ENCODE measurements around the gene LYRM7.

LYRM7 gene

DNA sequence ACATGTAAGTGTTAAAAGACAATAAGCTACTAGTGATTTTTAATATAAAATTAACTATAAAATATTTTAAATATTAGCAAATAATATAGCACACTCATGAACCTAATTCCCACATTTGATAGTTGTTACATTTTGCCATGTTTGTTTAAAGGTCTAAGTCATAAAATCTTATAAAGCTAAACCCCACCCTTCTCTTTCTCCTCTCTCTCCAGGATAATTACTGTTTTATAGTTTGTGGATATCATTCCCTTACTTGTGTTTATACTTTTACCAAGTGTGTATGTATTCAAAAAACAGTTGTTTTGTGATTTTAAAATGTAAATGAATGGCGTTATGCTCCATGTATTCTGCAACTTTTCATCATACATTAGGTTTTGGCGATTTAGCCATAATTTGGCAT lies 34.2 kb downstream of the LYRM7 start:
- ChIA-PET POLR2A (no interaction called here), CTCF (no interaction called here)
- no peaks in the 10 kb centered on the region for H3K9me3 ChIP-seq (ENCODE audit: control insufficient read depth, insufficient read depth, low read depth, low read length)
- peaks cover 0 to 3% of the 10 kb centered on the region in 2 experiments; a peak in 1 of 3 replicates for H3K36me3 ChIP-seq (ENCODE audit: control insufficient read depth in 2 of 2, insufficient read depth in 1 of 2, low read length in 2 of 2)
- H3K4me1 ChIP-seq (ENCODE audit: control insufficient read depth, insufficient read depth, low read length), result peaks cover 3% of the 10 kb centered on the region; the same call in 1 of the 2 replicates
- TF ChIP-seq, protein P1, sequence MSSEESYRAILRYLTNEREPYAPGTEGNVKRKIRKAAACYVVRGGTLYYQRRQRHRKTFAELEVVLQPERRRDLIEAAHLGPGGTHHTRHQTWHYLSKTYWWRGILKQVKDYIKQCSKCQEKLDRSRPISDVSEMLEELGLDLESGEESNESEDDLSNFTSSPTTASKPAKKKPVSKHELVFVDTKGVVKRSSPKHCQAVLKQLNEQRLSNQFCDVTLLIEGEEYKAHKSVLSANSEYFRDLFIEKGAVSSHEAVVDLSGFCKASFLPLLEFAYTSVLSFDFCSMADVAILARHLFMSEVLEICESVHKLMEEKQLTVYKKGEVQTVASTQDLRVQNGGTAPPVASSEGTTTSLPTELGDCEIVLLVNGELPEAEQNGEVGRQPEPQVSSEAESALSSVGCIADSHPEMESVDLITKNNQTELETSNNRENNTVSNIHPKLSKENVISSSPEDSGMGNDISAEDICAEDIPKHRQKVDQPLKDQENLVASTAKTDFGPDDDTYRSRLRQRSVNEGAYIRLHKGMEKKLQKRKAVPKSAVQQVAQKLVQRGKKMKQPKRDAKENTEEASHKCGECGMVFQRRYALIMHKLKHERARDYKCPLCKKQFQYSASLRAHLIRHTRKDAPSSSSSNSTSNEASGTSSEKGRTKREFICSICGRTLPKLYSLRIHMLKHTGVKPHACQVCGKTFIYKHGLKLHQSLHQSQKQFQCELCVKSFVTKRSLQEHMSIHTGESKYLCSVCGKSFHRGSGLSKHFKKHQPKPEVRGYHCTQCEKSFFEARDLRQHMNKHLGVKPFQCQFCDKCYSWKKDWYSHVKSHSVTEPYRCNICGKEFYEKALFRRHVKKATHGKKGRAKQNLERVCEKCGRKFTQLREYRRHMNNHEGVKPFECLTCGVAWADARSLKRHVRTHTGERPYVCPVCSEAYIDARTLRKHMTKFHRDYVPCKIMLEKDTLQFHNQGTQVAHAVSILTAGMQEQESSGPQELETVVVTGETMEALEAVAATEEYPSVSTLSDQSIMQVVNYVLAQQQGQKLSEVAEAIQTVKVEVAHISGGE (tag by site-specific recombination; conservative IDR thresholded peaks at IDR 0.05; ENCODE audit: low read depth), result no peak
- TF ChIP-seq ZNF274 (IDR thresholded peaks at IDR 0.05; ENCODE audit: low read length), result no peak
- TF ChIP-seq ZNF274 (tag by site-specific recombination; IDR thresholded peaks at IDR 0.05; ENCODE audit: borderline replicate concordance), result no peak
- TF ChIP-seq, protein P2, sequence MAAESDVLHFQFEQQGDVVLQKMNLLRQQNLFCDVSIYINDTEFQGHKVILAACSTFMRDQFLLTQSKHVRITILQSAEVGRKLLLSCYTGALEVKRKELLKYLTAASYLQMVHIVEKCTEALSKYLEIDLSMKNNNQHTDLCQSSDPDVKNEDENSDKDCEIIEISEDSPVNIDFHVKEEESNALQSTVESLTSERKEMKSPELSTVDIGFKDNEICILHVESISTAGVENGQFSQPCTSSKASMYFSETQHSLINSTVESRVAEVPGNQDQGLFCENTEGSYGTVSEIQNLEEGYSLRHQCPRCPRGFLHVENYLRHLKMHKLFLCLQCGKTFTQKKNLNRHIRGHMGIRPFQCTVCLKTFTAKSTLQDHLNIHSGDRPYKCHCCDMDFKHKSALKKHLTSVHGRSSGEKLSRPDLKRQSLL (tag by site-specific recombination; IDR thresholded peaks at IDR 0.05), result no peak
- TF ChIP-seq MZF1 (tag by site-specific recombination; IDR thresholded peaks at IDR 0.05; ENCODE audit: borderline replicate concordance), result no peak
- TF ChIP-seq ZNF221 (tag by site-specific recombination; IDR thresholded peaks at IDR 0.05; ENCODE audit: borderline replicate concordance), result no peak
- no peak for TF ChIP-seq ZNF292 (tag by site-specific recombination; IDR thresholded peaks at IDR 0.05; ENCODE audit: borderline replicate concordance, low read depth)
- TF ChIP-seq ZNF623 (tag by site-specific recombination; IDR thresholded peaks at IDR 0.05), result no peak
- no peak for TF ChIP-seq ZNF585B (tag by site-specific recombination; IDR thresholded peaks at IDR 0.05)
- TF ChIP-seq ZNF121 (tag by site-specific recombination; IDR thresholded peaks at IDR 0.05), result no peak
- TF ChIP-seq ZNF549 (tag by site-specific recombination; IDR thresholded peaks at IDR 0.05), result no peak
- no peak for TF ChIP-seq ZNF596 (tag by site-specific recombination; IDR thresholded peaks at IDR 0.05)
- TF ChIP-seq ZNF670 (tag by site-specific recombination; IDR thresholded peaks at IDR 0.05; ENCODE audit: low read depth), result no peak
- no peak overlapping the region for H3K4me3 ChIP-seq (ENCODE audit: low read depth, low read length)
- no peak overlapping the region for H3K27ac ChIP-seq (ENCODE audit: extremely low read depth, low read depth, low read length)

DNA sequence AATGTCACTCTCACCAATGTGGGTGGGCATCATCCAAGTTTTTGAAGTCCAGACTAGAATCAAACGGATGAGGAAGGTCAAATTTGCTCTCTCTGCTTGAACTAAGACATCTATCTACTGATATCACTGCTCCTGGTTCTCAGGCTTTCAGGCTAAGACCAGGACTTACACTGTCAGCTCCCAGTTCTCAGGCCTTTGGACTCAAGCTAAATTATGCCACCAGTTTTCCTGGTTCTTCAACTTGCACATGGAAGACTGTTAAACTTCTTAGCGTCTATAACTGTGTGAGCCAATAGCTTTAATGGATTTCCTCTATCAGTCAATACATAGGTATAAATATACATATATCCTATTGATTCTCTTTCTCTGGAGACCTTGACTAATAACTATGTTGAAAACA lies 35.3 kb downstream of the LYRM7 start:
- CTCF ChIA-PET, result interaction anchor here (0.6 kb wide), 1 partner anchor 24 kb away, joined by 3 read pairs; no protein-coding TSS in a partner anchor
- no peak for TF ChIP-seq KLF10 (tag by site-specific recombination; IDR thresholded peaks at IDR 0.05)
- no peak for TF ChIP-seq TCF7L2 (IDR thresholded peaks at IDR 0.05; ENCODE audit: borderline replicate concordance, low read depth, low read length)
- TF ChIP-seq ZNF776 (tag by site-specific recombination; IDR thresholded peaks at IDR 0.05; ENCODE audit: borderline replicate concordance), result no peak
- TF ChIP-seq ZNF521 (tag by site-specific recombination; IDR thresholded peaks at IDR 0.05), result no peak
- TF ChIP-seq, protein P3, sequence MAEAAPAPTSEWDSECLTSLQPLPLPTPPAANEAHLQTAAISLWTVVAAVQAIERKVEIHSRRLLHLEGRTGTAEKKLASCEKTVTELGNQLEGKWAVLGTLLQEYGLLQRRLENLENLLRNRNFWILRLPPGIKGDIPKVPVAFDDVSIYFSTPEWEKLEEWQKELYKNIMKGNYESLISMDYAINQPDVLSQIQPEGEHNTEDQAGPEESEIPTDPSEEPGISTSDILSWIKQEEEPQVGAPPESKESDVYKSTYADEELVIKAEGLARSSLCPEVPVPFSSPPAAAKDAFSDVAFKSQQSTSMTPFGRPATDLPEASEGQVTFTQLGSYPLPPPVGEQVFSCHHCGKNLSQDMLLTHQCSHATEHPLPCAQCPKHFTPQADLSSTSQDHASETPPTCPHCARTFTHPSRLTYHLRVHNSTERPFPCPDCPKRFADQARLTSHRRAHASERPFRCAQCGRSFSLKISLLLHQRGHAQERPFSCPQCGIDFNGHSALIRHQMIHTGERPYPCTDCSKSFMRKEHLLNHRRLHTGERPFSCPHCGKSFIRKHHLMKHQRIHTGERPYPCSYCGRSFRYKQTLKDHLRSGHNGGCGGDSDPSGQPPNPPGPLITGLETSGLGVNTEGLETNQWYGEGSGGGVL (tag by site-specific recombination; IDR thresholded peaks at IDR 0.05), result no peak
- H3K4me1 ChIP-seq (ENCODE audit: control insufficient read depth, insufficient read depth, low read length), result peaks cover 3% of the 10 kb centered on the region; the same call in 1 of the 2 replicates
- H3K9me3 ChIP-seq (ENCODE audit: control insufficient read depth, insufficient read depth, low read depth, low read length), result no peaks in the 10 kb centered on the region
- POLR2A ChIA-PET, result no interaction called here
- no peak overlapping the region for H3K4me3 ChIP-seq (ENCODE audit: low read depth, low read length)
- H3K36me3 ChIP-seq (ENCODE audit: control insufficient read depth in 2 of 2, insufficient read depth in 1 of 2, low read length in 2 of 2), result peaks cover 0 to 3% of the 10 kb centered on the region in 2 experiments; a peak in 1 of 3 replicates
- no peak overlapping the region for H3K27ac ChIP-seq (ENCODE audit: extremely low read depth, low read depth, low read length)
